Measurements from ENCODE around the gene ERICH6. TPM values are rescaled to one million over a fixed set of nuclear protein-coding genes. Genes with fewer than 3 reads are reported as not detected.

Gene ERICH6
- total RNA-seq: not detected in 2 replicates

DNA sequence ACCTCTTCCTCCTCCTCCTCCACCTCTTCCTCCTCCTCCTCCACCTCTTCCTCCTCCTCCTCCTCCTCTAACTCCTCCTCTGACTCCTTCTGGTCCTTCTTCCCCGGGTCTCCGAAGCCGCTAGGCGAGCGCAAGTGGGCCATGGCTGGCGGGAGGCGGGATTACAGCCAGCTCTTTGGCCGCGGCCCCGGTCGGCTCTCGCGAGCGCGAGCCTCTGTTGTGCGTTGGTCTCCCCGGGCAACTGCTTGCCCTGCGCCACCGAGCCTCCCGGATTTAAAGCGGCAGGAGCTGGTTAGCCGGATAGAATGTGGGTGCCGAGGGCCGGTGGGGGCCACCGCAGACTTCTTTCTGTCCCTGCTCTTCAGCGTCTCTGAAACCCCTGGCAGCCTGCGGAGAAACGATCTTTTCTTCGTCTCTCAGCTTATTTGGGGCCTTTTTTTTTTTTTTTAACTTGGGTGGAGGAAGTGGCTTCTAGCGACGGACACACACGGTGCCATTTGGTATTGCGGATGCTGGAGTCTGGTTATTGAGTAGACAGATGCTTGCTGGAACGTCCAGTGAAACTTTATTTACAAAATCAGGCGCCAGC lies at the start of gene ERICH6:
ERICH6 (minus strand) TSS at position 165 of the 589 bp plus-strand sequence; CDS start at position 143, 22 bp downstream.

Other genes starting within 250 kb of the ERICH6 start
- gene SERP1, start 157.4 kb downstream of the ERICH6 start, total RNA-seq: 153 and 286 TPM in 2 replicates
- 114 and 154 TPM in 2 replicates for gene EIF2A, start 157.1 kb downstream of the ERICH6 start, total RNA-seq
- gene SELENOT, start 100.6 kb downstream of the ERICH6 start, total RNA-seq: 66.7 and 76.8 TPM in 2 replicates
- 56.9 and 57.4 TPM in 2 replicates for gene SIAH2, start 59.2 kb upstream of the ERICH6 start, total RNA-seq
- not detected in 2 replicates for gene MINDY4B, start 201.5 kb upstream of the ERICH6 start, total RNA-seq

Measured in pericardium fibroblast (primary cell).